NCI-H226 (cell line): Measurements from ENCODE around the gene HIBADH.
A peak's percentile ranks its signal among the peaks of the same experiment; 100 is the strongest.
"Not testable (repeated sequence)": the region's sequence is repeated elsewhere in the genome, so short reads cannot be mapped to it uniquely, and the experiment has no call there.

Source experiments
- DNase-seq: peaks from one replicate; pipeline ENCODE4 v3.0.0-alpha.2; 2015

The HIBADH gene

DNA sequence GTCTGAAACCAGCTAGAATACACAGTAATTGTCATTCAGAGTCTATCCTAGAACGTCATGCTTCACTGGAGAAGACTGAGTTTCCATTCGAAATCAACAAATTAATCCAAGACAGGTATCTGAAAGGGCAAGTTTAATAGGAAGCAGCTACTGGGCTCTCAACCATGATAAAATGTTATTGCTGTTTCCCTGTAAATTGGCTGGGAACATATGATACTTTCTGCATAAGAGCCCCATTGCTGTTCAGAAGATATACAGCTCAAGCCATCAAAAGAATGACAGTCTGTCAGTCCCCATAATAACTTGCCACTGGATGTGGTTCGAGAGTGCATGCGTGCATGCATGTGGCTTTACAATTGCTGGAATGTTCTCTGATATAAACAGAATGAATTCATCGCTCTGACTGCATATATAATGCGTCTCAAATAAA, 129.0 kb downstream of the HIBADH start:
- DNase-seq, result no peak

- DNase-seq, result peak; percentile 16
Observed at GRCh38 chr7:27532314-27532713, 130.4 kb downstream of the HIBADH start.

DNA sequence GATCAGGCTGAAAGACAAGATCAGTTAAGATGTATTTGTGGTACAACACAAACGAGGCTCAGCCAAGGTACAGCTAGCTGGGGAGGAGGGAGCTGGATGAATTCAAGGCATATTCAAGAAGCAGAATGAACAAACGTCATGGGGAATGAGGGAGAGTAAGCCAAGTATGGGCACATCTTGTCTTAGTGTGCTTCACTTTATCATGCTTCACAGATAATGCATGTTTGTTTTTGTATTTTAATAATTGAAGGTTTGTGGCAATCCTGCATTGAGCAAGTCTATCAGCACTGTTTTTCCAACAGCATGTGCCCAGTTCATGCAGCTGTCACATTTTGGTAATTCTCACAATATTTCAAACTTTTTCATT, 135.4 kb downstream of the HIBADH start:
- DNase-seq, result no peak

- no peak for DNase-seq
Observed at GRCh38 chr7:27526611-27527347, 135.9 kb downstream of the HIBADH start.

GRCh38 chr7:27526131-27526530, 136.6 kb downstream of the HIBADH start:
- DNase-seq, result no peak

- DNase-seq, result no peak
Observed at GRCh38 chr7:27523321-27523720, 139.4 kb downstream of the HIBADH start.

DNA sequence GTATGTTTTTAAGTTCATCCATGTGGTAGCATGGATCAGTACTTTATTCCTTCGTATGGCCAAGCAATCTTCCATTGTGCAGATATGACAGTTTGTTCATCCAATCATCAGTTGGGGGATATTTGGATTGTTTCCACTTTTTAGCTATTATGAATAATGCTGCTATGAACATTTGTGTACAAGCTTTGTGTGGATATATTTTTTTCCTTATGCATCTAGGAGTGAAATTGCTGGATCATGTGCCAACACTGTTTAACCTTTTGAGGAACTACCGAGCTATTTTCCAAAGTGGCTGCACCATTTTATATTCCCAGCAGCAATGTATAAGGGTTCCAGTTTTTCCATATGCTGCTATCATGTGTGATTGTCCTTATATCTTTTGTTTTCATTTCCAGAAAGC, 140.1 kb downstream of the HIBADH start:
- DNase-seq, result no peak

DNA sequence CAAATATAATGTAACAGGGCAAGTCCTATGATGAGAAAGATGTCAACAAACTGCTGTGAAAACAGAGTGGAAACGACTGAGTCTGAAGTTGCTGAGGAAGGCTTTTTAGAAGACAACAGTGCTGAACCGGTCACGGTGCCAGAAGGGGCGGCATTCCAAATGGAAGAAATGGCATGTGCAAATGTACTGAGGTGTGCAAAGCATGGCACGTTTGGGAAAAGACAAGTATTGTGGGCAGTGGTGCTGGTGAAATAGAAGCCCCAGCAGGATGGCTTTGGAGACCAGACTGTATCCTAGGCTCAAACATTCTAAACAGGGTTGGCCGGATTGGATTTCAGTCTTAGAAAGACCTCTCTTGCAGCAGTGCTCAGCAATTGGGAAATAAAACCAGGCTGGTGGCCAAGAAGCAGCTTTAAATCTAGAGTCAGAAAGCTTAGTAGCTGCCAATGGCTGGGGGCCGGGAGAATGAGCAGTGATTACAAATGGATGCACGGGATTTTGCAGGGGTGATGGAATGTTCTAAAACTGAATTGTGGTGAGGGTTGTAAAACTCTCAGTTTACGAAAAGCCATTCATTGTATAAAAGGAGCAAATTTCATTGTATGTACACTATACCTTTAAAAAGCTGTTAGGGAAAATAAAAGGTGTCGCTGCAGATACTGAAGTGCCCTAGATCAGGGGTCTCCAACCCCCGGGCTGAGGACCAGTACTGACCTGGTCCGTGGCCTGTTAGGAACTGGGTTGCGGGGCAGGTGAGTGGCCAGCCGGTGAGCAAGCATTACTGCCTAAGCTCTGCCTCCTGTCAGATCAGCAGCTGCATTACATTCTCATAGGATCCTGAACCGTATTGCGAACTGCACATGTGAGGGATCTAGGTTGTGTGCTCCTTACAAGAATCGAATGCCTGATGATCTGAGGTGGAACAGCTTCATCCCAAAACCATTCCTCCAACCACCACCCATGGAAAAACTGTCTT, 141.6 kb downstream of the HIBADH start:
- no peak for DNase-seq

GRCh38 chr7:27519793-27520469, 142.8 kb downstream of the HIBADH start:
- no peak for DNase-seq

- no peak for DNase-seq
Observed at GRCh38 chr7:27518561-27519350, 143.9 kb downstream of the HIBADH start.

GRCh38 chr7:27516421-27516820, 146.3 kb downstream of the HIBADH start:
- DNase-seq, result no peak

DNA sequence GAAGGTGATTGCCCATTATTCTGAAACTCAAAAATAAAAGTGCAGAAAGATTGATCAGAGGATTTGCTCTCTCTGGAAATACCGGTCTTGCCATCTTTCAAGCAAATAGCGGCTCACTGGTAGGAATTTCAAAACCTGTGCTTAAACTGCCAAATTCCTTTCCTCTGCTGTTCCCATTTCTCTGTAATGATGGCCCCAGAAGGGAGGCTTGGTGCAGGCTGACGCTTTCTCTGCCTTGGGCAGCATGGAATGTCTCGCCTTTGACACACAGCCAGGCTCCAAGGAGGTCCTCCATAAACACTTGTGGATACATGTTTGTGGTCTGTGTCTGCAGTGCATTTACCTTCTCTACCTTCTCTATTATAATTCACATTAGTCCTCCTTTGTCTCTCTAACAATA, 146.8 kb downstream of the HIBADH start:
- DNase-seq, result no peak

DNA sequence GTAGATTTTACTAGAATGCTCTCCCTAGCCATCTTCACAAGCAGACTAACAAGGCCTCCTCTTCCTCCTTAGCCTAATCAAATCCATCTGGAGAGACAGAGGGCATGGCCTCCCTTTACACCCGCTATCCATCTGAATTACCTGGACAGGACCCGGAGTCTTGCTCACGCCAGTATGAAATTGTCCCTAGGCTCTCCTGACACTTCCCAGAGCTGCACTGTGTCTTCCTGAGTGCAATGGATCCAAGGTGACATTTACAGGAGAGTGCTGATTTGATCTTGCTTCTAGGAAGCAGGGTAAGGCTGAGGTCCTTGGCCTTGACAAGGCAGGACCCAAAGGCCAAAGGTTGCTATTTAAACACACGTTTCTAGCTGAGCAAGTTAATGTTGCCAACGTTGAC, 147.8 kb downstream of the HIBADH start:
- DNase-seq, result no peak

DNA sequence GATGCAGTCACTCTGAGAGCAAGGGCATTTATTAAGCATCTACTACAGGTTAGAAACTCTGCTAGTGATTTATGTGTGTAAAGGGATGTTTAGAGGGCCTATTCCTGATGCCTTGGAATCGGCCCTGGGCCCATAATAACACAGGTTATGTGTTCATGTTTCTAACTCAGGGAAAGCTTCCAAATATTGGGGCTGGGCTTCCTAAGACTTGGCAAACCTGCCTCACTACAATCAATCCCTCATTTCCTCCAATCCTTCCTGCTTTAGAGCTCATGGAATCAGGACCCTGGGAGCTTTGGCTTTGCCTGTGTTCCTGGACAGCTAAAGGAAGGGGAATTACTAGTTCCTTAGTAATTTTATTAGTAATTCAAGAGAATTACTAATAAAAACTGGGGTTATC, 148.8 kb downstream of the HIBADH start:
- DNase-seq, result no peak

DNA sequence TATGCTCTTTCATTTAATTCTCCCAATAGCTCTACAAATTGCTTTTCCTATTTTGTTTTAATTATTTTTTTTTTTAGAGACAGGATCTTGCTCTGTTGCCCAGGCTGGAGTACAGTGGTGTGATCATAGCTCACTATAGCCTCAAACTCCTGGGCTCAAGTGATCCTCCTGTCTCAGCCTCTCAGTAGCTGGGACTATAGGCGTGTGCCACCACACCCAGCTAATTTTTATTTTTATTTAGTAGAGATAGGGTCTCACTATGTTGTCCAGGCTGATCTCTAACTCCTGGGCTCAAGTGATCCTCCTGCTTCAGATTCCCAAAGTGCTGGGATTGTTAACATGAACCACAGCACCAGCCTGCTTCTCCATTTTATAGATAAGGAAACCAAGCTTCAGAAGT, 151.3 kb downstream of the HIBADH start:
- DNase-seq, result not testable (repeated sequence)

DNA sequence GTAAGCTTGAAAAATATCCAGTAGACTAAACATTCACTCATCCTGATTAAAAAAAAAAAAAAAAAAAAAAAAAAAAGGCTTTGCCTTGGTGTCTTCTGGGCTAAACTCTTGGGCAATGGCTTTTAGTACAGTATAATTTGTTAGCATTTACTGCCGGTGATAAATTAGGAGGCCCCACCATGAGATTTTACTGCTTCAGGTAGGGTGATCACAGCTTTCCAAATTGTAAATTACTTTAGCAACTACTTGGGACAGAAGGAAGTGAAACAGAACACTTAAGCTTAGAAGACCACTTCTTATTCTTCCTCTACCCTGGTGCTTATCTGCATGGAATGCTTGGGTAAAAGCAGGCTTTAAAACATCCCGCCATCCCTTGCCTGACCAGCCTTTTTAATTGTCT, 152.1 kb downstream of the HIBADH start:
- no peak for DNase-seq

DNA sequence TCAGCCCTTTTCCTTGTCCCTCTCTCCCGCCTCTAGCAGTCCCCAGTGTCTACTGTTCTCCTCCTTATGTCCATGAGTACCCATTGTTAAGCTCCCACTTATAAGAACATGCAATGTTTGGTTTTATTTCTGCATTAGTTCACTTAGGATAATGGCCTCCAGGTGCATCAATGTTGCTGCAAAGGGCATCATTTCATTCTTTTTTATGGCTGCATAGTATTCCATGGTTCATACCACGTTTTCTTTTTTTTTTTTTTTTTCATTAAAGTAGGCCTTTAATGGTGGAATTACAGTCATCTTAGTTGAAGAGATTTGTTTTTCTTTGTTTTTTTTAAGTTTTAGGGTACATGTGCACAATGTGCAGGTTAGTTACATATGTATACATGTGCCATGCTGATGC, 160.8 kb downstream of the HIBADH start:
- DNase-seq, result not testable (repeated sequence)

DNA sequence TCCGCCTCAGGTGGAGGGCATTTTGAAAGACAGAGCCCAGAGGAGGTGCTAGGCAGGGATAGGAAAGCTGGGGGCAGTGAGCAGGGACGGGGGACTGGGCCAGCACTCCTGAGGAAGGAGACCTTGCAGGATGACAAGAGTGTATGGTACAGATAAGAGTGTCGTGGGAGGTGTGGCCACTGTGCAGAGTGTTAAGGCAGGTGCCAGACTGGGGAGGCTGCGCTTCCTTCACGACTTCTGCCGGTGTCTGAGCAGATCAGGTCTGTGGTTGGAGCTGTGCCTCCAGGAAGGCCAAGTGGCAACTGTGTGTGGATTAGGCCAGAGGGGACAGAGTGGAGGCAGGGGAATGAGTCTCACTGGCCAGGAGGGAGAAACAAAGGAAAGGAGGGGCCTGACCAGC, 161.7 kb downstream of the HIBADH start:
- DNase-seq, result no peak

- no peak for DNase-seq
Observed at GRCh38 chr7:27492224-27492623, 170.5 kb downstream of the HIBADH start.

- DNase-seq, result no peak
Observed at GRCh38 chr7:27491534-27491933, 171.1 kb downstream of the HIBADH start.

GRCh38 chr7:27487509-27487908, 175.2 kb downstream of the HIBADH start:
- DNase-seq, result no peak

DNA sequence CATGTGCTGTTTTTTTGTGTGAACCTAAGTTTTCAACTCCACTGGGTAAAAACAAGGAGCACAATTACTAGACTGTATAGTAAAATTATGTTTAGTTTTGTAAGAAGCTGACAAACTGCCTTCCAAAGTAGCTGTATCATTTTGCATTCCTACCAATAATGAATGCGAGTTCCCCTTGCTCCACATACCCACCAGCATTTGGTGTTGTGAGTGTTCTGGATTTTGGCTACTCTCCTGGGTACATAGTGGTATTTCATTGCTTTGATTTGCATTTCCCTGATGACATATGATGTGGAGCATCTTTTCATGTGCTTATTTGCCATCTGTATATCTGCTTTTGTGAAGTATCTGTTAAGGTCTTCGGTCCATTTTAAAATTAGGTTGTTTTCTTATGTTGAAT, 178.2 kb downstream of the HIBADH start:
- no peak for DNase-seq

DNA sequence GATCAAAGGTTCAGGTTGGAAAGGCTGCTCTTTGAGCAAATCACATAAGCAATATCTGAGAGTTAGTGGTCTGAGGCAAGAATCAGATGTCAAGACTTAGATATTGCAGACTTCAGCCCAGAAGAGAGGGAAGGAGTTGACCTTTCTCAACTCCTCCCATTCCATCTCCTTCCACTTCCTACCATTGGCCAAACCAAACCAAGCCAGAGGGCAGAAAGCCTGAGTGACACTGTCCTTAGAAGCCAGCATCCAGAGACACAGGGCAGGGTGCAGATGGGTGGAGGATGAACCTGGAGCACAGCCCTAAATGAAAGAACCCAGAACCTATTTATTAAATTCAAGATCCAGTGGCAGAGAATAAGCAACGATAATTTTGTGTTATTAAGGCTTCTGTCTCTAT, 180.5 kb downstream of the HIBADH start:
- DNase-seq, result no peak
